ENCODE results near the gene ENO3. TPM values are rescaled to one million over a fixed set of nuclear protein-coding genes. Genes with fewer than 3 reads are reported as not detected.

Gene ENO3
- total RNA-seq: 0.99 and 1.8 TPM in 2 replicates

GRCh38 chr17:4950746-4951204, at the start of gene ENO3:
TSS of gene ENO3 (plus strand) at chr17:4951119. CDS start at chr17:4951830, 711 bp downstream.

GRCh38 chr17:4903051-4903818, 47.7 kb upstream of the ENO3 start, which contains the start of gene CHRNE:
TSS of gene CHRNE (minus strand) at chr17:4903098. CDS start at chr17:4903063, 35 bp downstream.

GRCh38 chr17:4931963-4932362, 19.0 kb upstream of the ENO3 start, which contains the start of gene GP1BA:
TSS of gene GP1BA (plus strand) at chr17:4932277. CDS start at chr17:4932605, 328 bp downstream.

GRCh38 chr17:4939796-4940554, 10.9 kb upstream of the ENO3 start, which contains the start of the genes RNF167 and SLC25A11:
TSS of gene RNF167 (plus strand) at chr17:4940268. CDS start at chr17:4940910, 642 bp downstream.
TSS of gene SLC25A11 (minus strand) at chr17:4940046. CDS start at chr17:4939910, 136 bp downstream.

GRCh38 chr17:4948166-4948930, 2.6 kb upstream of the ENO3 start, which contains the start of gene PFN1:
TSS of gene PFN1 (minus strand) at chr17:4948530. CDS start at chr17:4948394, 136 bp downstream.

GRCh38 chr17:4967539-4968485, 16.9 kb downstream of the ENO3 start, which contains the start of gene SPAG7:
TSS of gene SPAG7 (minus strand) at chr17:4967817. CDS start at chr17:4967804, 13 bp downstream.

GRCh38 chr17:4986951-4987766, 36.2 kb downstream of the ENO3 start, which contains the start of gene CAMTA2:
TSS of gene CAMTA2 (minus strand) at chr17:4987675. CDS start at chr17:4986222, 1,453 bp downstream.

GRCh38 chr17:4997302-4998026, 46.5 kb downstream of the ENO3 start, which contains the start of the genes INCA1 and KIF1C:
TSS of gene INCA1 (minus strand) at chr17:4997522. CDS start at chr17:4994437, 3,085 bp downstream.
TSS of gene KIF1C (plus strand) at chr17:4997950. CDS start at chr17:5000247, 2,297 bp downstream.

Other genes with a start within 250 kb of the ENO3 start
- 14.3 and 17.8 TPM in 2 replicates for gene PELP1, start 247.0 kb upstream of the ENO3 start, total RNA-seq
- 5.3 and 7.0 TPM in 2 replicates for gene ARRB2, start 240.5 kb upstream of the ENO3 start, total RNA-seq
- 9.3 and 10.7 TPM in 2 replicates for gene MED11, start 219.7 kb upstream of the ENO3 start, total RNA-seq
- gene ZMYND15, start 211.3 kb upstream of the ENO3 start, total RNA-seq: under 0.01 TPM in 1 of 2 replicates, not detected in the other
- 1.3 and 1.4 TPM in 2 replicates for gene CXCL16, start 211.2 kb upstream of the ENO3 start, total RNA-seq
- gene TM4SF5, start 179.2 kb upstream of the ENO3 start, total RNA-seq: not detected in 2 replicates
- 0.19 and 0.45 TPM in 2 replicates for gene VMO1, start 164.8 kb upstream of the ENO3 start, total RNA-seq
- gene GLTPD2, start 162.2 kb upstream of the ENO3 start, total RNA-seq: not detected in 2 replicates
- 196 and 275 TPM in 2 replicates for gene PSMB6, start 155.0 kb upstream of the ENO3 start, total RNA-seq
- gene PLD2, start 144.0 kb upstream of the ENO3 start, total RNA-seq: 28.0 and 28.3 TPM in 2 replicates
- 30.8 and 48.3 TPM in 2 replicates for gene MINK1, start 117.8 kb upstream of the ENO3 start, total RNA-seq
- gene C17orf107, start 51.6 kb upstream of the ENO3 start, total RNA-seq: 0.63 and 1.6 TPM in 2 replicates
- 0.28 and 1.5 TPM in 2 replicates for gene CHRNE, start 48.0 kb upstream of the ENO3 start, total RNA-seq
- gene GP1BA, start 18.8 kb upstream of the ENO3 start, total RNA-seq: not detected in 2 replicates
- gene SLC25A11, start 11.1 kb upstream of the ENO3 start, total RNA-seq: 53.0 and 53.2 TPM in 2 replicates
- gene RNF167, start 10.9 kb upstream of the ENO3 start, total RNA-seq: 15.5 and 18.8 TPM in 2 replicates
- 806 and 926 TPM in 2 replicates for gene PFN1, start 2.6 kb upstream of the ENO3 start, total RNA-seq
- 56.9 and 63.6 TPM in 2 replicates for gene SPAG7, start 16.7 kb downstream of the ENO3 start, total RNA-seq
- 4.3 and 13.7 TPM in 2 replicates for gene CAMTA2, start 36.6 kb downstream of the ENO3 start, total RNA-seq
- gene INCA1, start 46.4 kb downstream of the ENO3 start, total RNA-seq: 0.18 and 0.56 TPM in 2 replicates
- gene KIF1C, start 46.8 kb downstream of the ENO3 start, total RNA-seq: 132 and 141 TPM in 2 replicates
- under 0.01 and 0.09 TPM in 2 replicates for gene SLC52A1, start 84.3 kb downstream of the ENO3 start, total RNA-seq
- 0.90 and 1.7 TPM in 2 replicates for gene ZFP3, start 127.3 kb downstream of the ENO3 start, total RNA-seq
- gene ZNF232, start 160.8 kb downstream of the ENO3 start, total RNA-seq: 5.4 and 6.4 TPM in 2 replicates
- under 0.01 TPM in 1 of 2 replicates, not detected in the other for gene USP6, start 164.9 kb downstream of the ENO3 start, total RNA-seq
- 3.2 and 4.9 TPM in 2 replicates for gene ZNF594, start 240.7 kb downstream of the ENO3 start, total RNA-seq